GM21723 (cell line): Measurements from ENCODE around the gene GALNT6.
A peak's percentile ranks its signal among the peaks of the same experiment; 100 is the strongest.

Experiments
- ATAC-seq: cut with Tn5 transposase; IDR thresholded peaks from one replicate; pipeline ENCODE4 v1.9.1; 2021; ENCODE audit warnings: mild to moderate bottlenecking, moderate library complexity; ENCODE audit not compliant: unreplicated experiment

Gene GALNT6

DNA sequence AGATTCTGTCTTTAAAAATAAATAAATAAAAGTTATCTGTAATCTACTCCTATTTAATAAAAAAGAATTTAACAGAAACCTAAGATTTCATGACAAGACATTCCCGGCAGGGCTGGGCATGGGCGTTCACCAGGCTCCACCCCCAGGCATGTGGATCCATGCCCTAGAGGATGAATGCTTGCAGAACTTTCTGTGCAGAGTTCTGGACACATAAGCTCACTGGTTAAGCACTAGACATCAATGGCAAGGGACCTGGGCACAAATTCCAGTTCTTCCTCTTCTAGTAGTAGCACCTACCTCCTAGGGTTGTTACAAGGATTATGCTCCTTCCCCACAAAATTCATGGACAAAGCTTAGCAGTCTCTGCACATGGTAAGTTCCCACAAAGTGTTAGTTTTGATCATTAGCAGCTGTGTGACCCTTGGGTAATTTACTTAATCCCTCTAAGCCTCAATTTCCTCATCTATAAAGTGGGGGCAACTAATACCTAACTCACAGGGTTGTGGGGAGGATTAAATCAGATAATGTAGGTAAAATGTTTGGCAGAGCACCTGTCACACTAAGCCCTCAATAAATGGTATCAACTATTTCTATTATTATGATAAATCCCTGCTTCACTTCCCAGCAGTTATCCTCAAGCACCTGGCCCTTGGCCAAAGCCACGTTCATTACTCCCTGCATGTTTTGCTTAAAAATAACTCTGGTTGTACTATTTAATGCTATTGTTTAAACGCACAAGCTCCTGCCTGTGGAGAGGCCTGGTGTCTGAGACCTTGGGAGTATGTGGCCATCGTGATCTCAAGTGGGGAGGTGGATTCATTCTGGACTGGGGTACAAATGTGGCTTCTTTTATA, 9.8 kb downstream of the GALNT6 start:
- ATAC-seq = no peak

DNA sequence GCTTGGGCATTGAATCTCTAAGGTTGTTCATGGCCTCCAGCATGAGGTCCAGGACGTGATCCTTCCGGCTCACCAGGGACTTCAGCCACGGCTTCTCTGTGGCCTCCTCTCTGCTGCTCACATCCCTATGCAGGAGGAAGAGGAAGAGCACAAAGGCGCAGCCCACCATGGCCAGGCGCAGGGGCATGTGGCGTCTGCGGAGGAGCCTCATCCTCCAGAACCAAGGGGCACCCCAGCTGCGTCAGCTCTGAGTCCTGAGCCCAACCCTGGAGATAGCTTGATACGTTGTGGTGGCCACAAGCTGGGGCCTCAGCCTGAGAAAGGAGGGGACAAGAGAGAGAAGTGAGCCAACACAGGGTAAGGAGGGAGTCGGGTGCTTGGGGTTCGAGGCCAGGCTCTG, 11.6 kb downstream of the GALNT6 start:
- no peak for ATAC-seq

DNA sequence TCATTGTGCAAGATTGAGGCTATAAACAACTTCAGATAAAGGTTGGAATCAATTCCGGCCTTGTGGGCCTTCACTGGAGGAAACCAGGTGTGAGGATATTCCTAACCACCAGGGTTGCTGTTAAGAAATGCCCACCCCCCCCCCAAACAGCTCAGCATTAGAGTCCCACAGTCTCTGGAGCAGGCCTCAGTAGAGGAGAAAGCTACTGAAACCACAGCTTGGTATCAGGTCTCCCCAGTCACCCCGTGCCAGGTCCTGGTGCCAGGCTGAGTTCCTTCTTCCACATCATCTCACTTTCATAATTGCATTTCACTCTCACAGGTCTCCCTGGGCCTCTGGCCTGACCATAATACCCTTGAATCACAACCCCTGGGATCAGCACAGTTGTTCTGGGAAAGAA, 12.5 kb downstream of the GALNT6 start:
- no peak for ATAC-seq

DNA sequence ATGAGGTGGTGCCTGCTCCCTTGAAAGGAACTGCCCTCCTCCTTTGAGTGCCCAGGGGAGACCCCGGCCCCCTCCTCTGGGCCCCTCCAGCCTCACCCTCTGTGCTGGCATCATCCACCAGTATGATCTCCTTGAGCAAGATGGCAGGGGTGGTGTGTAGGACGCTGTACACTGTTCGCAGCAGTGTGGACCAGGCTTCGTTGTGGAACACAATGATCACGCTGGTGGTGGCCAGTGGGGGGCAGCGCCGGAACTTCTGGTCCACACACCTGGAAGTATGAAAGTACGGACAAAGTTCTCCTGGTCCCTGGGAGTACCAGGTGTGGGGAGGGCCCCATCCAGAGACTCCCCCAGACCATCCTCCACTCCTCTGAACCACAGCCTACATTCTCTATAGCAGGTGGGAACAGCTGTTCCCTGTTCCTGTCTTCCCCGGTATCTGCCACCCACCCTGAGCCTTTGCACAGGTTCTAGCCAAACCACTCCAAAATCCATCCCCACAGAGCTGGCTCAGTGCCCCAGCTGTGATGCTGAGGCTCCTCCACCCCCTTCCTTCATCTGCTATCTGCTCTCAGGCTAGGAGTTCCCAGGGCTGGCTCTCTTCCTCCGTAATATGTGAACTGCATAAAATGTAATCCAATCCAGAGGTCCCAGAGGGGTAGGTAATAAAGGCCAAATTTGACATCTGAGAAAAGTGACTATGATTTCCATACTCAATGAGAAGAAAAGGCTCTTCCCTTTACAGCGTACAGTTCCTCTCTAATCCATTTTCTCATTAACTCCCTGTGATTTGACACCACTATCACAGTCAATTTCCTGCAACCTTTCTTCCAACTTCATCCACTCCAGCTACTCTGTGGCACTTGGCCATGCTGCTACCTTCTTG, 13.9 kb downstream of the GALNT6 start:
- no peak for ATAC-seq

DNA sequence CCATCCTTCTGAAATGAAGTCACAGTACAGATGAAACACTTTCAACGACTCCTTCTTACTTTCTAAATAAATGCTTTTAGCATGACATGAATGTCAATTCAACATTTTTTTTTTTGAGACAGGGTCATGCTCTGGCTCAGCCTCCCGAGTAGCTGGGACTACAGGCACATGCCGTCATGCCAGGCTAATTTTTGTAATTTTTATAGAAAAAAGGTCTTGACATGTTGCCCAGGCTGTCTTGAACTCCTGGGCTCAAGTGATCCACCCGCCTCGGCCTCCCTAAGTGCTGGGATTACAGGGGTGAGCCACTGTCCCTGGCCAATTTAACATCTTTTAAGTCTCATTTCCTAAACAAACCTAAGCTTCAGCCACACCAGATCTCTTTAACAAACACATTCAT, 16.4 kb downstream of the GALNT6 start:
- ATAC-seq = no peak

DNA sequence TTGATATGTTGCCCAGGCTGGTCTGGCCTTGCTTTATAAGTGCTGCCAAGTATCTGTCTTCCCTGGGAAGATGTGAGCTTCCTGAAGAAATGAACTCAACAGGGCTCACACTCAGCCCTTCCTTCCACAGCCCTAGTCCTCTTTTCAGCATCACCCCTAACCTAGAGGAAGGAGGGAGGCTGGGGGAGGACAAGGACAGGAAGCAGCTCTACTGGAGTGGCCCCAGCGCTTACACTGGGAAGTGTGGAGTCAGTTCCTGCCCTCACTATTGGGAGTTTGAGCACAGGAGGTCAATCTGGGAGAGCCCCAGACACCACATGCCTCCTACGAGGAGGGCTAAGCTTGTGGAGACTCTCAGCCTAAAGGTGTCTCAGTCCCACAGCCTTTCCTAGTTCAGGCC, 16.8 kb downstream of the GALNT6 start:
- ATAC-seq = no peak

DNA sequence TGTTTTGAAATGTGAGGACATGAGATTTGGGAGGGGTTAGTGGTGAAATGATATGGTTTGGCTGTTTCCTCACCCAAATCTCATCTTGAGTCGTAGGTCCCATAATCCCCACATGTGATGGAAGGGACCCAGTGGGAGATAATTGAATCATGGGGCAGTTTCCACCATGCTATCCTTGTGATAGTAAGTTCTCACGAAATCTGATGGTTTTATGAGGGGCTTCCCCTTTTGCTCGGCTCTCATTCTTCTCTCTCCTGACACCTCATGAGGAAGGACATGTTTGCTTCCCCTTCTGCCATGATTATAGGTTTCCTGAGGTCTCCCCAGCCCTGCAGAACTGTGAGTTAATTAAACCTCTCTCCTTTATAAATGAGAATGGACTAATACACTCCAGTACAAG, 18.0 kb downstream of the GALNT6 start:
- ATAC-seq = no peak

DNA sequence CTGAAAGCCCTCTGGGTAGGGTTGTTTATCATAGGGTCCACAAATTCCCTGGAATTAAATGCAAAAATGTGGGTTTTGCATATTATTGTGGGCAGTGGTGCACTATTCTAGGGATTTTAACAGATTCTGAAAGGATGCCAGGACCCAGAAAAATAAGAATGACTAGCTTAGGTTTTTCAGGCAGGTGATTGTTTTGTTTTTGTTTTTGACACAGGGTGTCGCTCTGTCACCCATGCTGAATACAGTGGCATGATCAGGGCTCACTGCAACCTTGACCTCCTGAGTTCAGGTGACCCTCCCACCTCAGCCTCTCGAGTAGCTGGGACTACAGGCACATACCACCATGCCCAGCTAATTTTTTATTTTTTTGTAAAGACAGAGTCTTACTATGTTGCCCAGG, 19.2 kb downstream of the GALNT6 start:
- no peak for ATAC-seq

DNA sequence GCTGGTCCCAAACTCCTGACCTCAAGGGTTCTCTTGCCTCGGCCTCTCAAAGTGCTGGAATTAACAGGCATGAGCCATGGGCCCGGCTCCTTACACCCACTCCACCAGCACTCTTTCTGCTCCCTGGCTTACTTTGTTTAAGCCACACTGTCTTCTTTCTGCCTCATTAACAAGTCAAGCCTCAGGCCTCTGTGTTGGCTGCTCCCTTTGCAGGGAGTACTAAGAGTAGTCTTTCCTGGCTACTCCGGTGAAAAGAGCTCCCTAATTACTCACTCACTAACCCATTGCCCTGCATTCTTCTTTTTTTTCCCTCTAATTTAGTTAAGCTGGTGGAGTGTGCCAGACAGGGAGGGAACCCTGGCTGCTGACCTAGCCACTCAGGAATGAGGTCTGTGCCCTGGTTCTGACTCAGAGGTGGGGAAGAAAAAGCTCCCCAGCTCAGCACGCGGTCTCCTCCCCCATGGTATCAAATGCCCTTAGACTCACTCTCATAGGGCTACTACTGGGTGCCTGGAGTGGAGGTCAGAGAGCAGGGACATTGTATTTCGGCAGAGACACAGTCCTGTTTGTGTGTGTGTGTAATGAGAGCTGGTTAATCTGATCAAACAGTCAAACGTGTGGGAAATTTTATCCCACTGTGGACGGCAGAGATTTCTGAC, 19.8 kb downstream of the GALNT6 start:
- no peak for ATAC-seq

DNA sequence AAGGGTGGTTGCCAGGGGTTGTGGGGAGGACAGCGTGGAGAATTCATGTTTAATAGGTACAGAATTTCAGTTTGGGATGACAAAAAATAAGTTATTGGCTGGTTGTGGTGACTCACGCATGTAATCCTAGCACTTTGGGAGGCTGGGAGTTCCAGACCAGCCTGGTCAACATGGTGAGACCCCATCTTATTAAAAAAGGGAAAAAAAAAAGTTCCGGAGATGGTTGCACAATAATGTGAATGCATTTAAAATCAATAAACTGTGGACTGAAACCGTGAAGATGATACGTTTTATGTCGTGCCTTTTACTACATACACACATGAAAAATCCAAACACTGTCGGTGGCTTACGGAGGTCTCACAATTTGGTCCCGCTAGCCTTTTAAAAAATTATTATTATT, 20.5 kb downstream of the GALNT6 start:
- no peak for ATAC-seq

DNA sequence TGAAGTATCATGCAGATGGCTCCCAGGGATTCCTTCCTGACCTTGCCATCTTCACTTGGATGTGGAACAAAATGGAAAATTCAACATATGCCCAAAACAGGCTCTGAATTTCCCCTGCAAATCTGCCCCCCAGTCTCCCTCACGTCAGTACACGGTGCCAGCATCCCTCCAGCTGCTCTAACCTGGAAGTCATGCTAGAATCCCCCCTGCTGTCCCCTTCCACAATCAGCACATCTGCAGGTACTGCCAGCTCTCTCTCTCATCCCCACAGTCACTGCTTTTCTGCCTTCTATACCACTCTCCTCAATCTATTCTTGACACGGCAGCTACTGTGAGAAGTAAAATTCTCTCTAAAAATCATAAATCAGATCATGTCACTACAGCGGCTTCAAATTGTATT, 21.6 kb downstream of the GALNT6 start:
- ATAC-seq = no peak

DNA sequence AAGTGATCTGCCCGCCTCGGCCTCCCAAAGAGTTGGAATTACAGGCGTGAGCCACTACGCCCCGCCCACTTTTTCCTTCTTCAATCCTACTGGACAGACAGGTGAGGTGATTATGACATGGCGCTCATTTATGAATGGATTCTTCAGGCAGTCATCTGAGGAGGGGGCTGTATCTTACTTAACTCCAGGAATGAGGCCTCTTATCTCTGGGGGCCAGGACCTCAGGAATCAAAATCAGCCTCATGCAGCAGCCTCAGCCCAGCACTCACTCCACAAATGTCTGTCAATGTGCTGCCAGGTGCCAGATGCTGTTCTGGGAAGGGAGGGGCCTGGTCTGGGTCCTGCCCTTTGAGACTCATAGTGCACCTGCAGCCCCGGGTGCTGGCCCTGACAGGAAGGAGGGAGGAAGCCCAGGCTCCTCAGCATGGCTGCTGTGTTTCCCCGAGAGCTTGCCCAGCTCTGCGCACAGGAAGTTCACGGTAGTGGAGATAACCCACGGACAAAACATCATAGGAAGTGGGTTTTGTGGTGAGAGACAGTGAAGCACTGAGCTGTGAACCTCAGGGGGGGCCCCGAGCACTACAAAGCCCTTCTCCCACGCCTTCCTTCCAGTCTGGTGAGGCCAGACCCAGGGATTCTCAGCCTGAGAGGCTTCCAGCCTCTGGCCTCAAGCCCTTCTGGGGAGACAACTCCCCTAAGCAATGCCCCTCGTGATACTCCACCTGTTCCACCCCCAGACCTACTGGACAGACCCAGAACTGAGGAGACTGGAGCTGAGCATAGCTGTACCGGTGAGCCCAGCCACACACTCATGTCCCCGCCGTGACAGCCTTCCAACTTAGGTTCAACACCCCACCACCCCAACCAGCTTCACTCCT, 22.3 kb downstream of the GALNT6 start:
- peak; percentile 99 for ATAC-seq

DNA sequence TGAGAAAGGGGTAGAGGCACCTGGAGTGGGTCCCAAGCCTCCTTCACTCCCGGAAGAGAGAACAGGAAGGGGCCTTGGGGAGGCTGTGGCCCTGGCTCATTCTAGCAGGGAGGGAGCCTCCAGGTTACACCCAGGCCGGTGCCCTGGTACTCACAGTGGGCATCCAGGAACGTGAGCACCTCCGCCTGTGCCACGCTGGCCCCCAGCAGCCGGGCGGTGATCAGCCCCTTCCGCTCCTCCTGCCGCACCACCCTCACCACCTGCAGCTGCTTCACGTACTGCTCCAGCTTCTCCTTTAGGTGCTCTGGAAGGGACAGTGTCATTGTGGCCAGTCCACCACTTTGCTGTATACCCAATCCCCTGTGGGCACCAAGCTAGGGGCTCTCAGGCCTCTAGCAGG, 25.9 kb downstream of the GALNT6 start:
- no peak for ATAC-seq

DNA sequence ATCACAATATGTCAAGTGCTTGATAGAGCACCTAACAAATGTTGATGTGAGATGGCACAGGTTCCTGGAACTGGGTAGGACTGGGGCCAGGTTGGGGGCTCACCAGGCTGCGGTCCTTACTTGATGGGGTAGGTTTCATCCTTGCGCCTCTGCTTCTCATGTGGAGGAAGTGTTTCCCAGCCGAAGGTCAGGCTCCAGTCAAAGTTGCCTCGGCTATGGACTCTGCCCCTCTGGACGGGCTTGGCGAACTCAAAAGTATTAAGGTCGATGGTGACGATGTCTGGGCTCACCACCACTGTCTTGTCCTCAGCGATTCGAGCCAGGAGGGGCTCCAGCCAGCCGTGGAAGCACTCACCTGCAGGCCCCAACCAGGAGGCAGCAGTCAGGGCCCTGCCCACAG, 27.2 kb downstream of the GALNT6 start:
- no peak for ATAC-seq

DNA sequence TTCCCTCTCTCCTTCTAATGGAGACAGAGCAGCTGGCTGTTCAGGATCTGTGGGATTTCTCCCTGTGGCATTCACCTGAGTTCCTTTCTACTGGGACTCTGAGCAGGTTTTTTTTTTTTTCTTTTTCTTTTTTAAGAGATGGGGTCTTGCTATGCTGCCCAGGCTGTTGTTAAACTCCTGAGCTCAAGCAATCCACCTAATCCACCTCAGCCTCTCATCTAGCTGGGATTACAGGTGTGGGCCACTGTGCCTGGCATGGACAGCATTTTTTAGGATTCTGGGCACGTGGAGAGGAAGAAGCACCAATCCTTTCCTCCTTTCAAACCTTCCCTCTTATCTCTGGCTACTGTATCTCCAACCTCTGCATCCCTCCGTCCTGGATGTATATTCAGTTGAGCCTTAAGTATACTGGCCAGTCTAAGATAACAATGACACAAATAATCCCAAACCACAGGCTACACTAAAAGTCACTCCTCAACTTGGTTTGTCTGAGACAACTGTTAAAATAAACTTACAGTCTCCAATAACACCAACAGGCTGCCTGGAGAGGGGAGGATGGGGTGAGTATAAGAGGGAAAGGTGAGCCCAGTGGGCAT, 28.4 kb downstream of the GALNT6 start:
- ATAC-seq = no peak

DNA sequence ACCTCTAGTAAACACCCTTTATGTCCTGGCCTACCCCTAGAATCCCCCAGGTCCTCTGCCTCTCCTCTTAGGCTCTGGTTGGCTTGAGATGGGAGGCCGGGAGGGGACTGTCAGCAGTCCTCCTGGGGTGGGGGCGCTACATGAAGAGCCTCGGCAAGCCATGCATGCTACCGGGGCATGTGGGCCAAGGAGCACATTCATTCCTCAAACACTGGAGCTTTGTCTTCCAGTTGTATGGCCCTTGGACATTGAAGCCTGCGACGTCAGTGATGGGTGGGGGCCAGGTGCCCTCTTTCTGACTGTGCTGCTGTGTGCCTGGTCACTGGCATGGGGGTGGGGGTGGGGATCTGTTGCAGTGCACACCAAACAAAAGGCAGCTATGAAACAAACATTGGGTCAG, 28.9 kb downstream of the GALNT6 start:
- ATAC-seq = no peak

DNA sequence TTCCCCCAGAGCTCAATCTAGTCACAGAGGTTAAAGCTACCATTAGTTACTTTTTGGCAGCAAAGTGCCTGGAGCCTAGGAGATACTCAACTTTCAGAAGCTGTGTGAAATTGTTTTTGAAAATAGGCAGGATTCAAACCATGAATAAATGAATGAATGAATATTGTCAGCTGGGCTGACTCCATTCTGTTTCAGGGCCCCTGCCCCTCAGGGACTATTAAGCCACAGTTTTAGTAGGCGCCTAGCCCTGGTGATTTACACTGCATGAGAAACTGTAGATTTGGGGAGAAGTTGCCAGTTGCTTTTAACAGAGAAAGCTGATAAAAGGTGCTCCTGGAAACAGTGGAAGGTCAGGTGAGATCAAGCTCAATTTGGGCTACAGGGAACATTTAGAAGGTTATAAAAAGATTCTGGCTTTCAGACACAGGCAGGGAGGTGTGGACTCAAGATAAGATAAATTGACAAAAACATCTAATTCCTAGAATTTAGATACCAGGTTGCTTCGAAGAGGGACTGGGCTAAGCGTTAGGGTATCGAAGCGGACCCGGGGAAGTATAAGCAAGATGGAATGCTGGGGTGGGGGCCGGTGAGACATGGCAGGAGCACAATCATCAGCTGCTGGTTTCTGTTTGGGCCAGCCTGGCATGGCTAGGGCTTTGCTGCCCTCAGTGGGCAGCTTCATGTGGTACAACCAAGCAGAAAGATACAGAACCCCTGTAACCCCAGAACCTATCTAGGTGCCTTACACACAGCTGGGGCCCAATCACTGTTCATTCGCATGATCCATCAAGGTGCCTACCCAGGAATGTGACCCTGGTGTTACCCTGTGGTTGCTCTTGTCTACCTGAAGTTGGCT, 29.8 kb downstream of the GALNT6 start:
- ATAC-seq = no peak

DNA sequence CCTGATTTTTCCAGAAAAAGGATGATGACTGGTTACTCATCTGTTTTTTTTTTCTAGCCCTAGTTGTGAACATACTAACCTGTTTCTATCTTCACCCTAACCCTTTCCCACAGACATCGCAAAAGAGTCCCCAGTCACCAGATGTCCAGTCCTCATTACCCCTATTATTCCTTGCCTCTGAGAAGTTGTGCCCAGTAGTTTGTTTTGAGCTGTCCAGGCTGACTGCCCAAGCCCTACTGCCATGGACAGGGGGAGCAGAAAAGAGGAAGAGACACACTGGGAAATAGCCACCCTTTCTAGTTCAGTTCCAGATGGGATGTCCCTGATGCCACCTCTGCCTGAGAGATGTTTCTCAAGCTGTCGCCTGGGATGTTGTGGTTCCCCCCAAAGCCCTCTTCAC, 30.9 kb downstream of the GALNT6 start:
- no peak for ATAC-seq

DNA sequence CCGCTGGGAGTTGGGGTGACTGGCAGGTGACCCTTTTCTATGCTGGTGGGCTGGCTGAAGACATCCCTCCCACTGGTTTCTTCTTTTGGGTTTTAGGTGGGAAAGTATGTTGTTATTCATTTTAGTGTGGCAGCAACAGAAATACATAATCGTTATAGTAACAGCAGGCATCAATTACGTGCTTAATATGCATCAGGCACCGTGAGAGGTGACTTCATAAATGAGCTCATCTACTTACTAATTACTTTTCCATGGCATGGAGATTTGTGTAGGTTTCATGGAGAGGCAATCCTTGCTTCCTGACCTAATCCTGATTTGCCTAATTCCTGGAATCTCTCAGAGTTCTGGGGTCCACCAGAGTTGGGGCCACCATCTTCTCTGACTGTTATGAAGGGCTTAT, 31.4 kb downstream of the GALNT6 start:
- ATAC-seq = no peak
